Stimulated activated CD4-positive, alpha-beta T cell treated with anti-CD3 and anti-CD28 coated beads, Interleukin-15, amount 100 ng/mL, for 48 hours (primary cell): ENCODE data around the gene CENPT.

Experiments
- DNase-seq, 2 donors: peaks; one replicate each; pipeline ENCODE4 v3.0.0-alpha.2; 2020; ENCODE audit warnings: low read depth in 2 of 2

CENPT gene

DNA sequence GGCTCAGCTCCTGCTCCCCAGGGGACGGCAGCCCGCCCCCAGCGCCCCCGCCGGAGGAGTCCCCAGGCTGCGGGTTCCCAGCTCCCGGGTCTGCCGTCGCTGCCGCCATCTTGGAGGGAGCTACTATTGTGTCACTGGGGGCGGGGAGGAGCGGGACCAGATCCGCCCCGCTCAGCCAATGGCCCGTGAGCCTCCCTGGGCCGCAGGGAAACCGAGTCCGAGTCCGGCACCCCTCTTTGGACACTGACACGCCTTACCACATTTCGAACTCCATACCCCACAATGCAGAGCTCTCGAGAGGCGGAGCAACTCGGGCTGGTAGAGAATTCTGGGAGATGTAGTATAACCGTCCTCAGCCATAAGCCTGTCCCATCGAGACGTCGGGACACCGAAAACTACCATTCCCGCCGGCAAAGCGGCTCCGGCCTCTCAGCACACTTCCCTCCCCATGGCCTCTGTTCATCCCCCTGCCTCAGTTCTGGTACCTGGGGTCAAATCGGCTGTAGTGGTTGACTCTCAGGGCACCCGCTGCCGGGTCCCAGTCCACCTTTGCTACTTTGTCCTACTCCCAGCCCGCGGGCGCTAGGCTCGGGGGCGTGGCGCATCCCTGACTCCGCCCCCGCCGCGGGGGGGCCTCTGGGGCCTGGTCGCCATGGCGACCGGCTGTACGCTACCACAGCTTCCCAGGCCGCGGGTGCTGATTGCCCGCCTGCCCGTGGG is 40.9 kb downstream of the CENPT start, which contains the start of the genes RANBP10 and TSNAXIP1:
TSS of gene RANBP10 (minus strand) at position 133 of the 720 bp plus-strand sequence. CDS start at position 109, 24 bp downstream.
TSS of gene TSNAXIP1 (plus strand) at position 462 of the 720 bp plus-strand sequence. CDS start 261 bp downstream, outside the sequence.
- DNase-seq: peak; percentile 95 to 96

DNA sequence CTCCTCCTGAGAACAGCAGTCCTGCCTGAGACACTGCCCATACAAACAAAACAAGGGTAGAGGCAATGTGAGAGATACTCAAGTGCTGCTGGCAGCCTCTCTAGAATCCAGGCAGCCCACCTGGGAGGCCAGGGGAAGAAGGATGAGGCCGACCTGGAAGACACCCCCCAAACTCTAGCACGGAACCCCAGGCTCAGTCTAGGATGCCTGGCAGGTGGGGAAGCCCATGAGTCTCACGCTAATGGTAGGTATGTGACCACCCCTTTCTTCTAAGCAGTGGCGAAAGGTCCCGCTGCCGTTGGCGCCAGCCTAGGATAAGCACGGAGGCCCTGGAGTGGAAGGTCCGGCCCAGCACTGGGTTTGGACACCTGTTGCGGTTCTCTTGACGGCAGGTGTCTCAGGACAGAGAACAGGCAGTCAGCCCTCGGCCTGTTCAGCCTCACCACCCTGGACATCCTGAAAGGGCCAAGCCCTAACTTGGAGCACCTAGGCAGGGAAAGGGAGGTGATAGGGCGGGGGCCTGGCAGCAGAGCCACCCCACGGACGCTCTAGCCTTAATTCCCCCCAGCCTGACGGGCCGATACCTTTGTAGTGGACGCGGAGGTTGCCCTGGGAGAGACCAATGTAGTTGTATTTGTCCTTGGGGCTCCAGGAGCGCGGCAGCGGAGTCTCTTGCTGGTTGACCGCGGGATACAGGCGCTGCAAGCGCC is 41.6 kb downstream of the CENPT start:
- DNase-seq: no peak

DNA sequence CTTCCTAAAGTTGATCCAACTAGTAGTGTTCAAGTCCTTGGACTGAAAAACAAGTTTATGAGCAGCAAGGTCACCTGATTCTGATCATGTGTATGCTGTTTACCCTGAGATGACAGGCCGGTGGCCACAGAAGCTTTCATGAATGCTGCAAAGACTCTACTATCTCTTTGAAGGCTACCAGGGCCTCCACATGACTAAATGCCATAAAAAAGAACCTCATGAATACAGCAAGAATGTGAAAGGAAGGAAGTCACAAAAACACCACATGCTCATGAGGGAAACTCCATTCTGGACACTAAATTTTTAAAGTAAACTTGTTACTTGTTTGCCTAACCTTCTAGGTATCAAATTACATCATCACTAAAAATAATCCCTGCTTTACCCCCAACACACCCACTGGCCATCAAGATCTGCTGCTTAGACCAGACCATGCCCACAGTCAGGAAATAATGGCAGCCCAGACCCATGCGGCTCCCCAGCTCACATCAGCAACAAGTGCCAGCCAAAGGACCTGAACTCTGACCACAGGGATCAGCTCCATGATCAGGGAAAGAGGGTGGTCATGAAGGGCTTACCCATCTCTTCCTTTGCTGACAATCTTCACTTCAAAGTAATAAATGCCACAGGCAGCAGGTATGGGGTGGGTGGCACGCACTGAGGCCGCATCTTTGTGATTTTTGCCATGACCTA is 42.5 kb downstream of the CENPT start:
- DNase-seq: no peak

DNA sequence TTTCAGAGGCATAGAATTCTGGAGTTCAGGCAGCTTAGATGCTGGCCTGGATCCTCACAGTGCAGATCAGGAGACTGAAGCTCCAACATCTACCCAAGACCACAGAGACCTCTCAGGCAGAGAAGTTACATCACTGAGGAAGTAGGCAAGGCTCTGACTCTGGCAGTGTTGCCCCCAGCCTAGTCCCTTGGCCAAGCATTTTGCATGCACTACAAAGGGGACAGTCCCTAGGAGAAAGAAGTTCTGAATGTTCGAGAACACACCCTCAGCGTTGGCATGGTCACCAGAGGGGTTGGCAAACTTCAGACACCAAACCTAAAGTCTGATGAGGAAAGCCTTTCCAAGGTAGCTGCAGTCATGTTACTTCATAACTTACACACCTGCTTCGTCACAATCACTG is 43.6 kb downstream of the CENPT start:
- no peak for DNase-seq

DNA sequence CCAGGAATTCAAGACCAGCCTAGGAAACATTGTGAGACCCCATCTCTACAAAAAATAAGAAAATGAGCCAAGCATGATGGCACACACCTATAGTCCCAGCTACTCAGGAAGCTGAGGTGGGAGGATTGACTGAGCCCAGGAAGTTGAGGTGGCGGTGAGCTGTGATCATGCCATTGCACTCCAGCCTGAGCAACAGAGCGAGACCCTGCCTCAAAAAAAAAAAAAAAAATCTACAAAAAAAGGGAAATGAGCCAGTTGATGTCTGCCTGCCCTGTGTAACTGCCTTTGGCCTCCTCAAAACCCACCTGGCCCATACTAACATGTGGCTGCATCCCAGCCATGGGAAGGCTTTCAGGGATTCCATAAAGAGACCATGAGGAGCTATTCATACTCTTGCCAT is 45.6 kb downstream of the CENPT start:
- DNase-seq: no peak

DNA sequence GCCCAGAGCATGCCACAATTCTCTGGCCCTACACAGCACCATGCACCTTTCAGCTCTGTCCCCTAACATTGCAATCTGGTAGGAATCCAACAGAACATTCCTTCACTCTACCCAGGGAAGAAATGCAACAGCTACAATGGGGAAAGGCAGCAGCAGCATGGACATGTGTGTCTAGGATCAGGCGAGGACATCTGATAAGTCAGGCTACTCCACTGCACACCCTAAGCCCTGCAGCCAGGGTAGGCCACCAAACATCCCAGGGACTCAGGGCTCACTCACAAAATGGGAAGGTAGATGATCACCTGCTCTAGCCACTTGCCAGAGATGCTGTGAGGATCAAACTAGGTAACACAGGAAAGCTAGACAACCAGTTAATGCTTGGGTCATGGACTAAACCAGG is 46.3 kb downstream of the CENPT start:
- no peak for DNase-seq

DNA sequence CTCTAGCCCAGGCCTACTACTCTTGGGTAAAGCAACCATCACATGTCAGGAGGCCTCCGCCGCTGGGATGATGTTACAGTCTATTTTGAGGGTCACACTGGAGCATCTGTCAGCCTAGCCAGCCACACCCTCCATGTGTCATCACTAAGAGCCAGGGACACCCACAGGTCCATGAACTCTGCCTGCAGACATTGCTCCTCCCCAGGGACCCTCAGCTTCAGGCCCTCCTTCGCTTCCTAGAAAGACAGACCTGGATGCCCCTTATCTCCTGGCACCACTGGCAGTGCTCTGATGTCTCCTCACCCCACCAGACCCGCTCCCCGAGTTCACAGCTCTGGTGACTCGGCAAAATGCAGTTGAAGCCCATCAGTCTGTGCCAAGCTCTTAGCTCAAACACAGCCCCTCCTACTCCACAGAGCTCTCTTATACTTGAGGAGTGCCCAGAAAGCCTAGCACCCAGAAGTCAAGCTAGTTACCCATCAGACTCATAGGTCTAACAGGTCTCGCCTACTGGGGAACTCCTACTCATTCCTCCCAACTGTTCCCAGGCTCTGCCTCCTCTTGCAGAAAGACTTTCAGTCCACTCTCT is 47.1 kb downstream of the CENPT start:
- DNase-seq: no peak

DNA sequence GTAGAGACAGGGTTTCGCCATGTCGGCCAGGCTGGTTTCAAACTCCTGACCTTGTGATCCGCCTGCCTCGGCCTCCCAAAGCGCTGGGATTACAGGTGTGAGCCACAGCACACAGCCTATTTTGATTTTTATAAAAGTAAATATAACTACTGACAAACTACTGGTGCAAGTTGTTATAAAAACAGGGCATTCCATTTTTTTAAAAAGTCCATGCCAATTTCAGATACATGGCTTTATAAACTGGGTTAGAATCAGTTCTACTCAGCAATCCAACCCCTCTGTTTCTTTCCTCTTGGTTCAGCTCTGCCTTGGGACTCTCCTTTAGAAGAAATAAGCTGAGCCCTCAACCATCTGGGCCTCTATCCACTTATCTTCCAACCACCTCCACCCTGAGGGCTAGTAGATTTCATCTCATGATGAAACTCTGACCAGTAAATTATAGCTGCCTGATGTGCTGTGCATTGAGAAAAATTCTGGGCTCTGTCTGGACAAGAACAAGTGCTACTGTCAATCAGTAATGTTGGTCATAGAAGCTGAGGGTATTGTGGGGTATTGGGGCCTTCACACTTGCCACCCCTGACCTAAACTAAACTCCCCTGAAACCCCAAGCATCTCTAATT is 51.3 kb downstream of the CENPT start:
- no peak for DNase-seq

DNA sequence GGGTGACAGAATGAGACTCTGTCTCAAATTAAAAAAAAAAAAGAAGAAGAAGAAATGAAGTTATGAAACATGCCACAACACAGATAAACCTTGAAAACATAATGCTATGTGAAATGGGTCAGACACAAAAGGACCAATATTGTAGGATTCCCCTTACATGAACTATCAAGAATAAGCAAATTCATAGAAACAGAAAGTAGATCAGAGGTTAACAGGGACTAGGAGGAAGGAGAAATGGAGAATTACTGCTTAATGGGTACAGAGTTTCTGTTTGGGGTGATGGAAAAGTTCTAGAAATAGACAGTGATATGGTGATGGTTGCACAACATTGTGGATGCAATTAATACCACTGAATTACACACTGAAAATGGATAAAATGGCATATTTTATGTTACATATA is 57.4 kb downstream of the CENPT start:
- DNase-seq: no peak

DNA sequence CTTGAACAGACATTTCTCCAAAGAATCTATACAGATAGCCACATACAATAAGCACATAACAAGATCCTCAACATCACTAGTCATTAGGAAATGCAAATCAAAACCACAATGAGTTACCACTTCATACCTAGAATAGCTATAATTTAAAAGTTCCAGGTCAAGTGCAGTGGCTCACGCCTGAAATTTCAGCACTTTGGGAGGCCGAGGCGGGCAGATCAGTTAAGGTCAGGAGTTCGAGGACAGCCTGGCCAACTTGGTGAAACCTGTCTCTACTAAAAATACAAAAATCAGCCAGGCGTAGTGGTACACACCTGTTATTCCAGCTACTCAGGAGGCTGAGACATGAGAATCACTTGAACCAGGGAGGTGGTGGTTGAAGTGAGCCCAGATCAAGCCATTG is 61.0 kb downstream of the CENPT start:
- DNase-seq: no peak

DNA sequence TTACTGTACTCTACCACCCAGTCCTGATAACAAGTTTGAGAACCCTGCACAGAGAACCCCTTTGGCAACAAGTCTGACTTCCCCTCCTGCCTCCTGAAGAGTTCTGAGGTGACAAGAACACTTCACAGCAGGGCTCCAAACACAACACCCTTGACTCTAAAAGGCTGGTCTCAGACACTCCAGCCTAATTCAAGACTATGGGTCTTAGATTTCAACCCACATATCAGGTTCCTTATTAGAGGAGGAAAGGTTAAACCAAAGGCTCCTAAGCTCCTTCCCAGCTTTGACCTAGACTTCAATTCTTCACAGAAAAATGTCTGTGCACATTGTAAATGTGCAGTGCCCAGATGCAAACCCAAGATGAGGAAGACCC is 64.2 kb downstream of the CENPT start:
- DNase-seq: no peak

DNA sequence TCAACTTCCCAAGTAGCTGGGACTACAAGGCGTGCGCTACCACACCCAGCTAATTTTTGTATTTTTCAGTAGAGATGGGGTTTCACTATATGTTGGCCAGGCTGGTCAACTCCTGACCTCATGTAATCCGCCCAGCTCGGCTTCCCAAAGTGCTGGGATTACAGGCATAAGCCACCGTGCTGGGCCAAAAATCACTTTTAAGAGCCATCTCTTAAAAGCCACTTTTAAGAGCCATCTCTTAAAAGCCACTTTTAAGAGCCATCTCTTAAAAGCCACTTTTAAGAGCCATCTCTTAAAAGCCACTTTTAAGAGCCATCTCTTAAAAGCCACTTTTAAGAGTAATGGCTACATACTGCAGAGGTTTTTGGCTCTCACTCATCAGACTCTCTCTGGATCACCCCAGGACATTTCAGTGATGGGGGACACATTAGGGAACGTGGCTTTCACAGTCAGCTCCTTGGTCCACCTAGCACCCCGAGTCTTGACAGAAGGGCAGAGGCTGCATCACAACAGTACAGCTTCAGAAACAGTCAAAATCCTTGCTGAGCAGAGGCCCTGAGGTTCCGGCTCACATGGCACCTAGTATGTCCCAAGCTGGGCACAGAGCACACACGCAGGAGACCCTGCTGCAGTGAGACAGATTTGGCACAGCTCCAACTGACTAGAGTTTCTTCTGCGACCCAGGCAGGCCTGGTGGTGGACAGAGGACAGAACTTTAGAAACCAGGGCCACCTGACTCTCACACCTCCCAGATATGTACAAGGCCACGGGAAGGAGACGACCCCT is 64.7 kb downstream of the CENPT start:
- no peak for DNase-seq

DNA sequence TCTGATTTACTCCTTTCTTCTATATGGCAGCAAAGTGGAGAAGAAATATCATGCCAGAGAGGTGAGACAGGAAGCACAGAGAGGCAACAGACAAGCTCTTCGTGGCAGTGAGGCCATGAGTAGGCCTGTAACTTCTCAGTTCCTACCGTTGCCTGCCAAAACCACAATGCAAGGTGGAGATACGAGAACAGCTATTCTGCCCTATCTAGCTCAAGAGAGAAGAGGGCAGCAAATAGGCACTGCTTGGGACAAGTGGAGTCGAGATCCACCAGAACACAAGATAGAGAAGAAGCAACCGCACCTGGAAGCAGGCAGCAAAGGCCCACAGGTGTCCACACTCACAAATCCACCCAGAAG is 66.0 kb downstream of the CENPT start:
- no peak for DNase-seq

DNA sequence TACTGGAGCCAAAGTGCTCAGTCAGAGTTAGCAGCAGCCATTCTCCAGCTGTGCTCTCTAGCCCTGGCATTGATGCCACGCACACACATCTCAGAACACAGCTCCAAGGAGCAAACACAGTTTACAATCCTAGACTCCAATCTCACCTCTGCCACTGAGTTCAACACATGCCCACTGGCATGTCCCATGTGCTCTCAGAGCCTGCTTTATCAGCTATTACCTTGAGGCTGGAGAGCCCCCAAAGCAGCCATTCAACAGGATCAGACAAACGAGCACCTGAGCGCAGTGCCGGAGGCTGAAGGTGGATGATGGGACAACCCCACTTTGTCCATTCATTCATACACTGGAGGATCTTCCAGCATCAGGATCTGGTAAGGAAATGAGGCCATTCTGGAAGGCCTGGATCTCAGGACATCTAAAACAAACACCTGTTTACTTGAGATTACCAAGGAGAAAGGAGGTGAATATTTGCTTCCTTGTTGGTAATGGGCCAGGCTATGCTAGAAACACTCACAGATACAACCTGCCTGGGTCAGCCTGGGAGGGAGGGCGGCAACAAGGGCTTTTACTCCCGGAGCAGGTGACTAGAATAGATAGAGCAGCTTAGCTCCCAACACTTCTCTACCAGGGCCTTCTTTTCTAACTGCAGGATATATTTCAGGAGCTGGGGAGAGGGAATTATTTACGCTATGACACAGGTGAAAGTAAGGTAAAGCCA is 66.5 kb downstream of the CENPT start:
- no peak for DNase-seq

DNA sequence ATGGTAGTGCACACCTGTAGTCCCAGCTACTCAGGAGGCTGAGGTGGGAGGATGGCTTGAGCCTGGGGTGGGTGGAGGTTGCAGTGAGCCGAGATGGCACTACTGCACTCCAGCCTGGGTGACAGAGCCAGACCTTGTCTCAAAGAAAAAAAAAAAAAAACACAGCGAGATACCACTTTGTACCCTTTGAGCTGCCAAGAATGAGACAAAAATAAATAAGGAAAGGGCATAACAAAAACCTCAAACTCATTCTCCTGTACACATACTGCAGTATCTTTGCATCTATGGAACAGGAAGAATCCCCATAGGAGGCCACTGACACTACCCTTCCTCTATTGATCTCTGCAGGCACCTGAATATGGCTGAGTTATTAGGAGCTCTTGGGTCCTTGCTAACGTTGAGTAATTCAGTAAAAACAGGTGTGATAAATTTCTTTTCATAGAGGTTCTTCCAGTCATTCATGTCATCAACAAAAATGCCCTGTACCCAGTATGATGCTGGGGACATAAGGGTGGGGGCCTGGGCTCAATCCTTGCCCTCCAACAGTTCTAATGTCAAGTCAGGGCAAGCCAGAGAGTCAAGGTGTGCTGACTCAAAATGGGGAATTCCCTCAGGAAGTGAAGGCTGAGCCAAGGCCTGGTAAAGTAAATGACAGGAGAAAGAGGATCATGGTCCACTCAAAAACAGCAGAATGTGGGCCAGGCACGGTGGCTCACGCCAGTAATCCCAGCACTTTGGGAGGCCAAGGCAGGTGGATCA is 68.1 kb downstream of the CENPT start:
- no peak for DNase-seq
